Inferior parietal cortex (tissue), 1 donor: ENCODE results near the gene APOL2.
"Not testable (repeated sequence)": the region's sequence is repeated elsewhere in the genome, so short reads cannot be mapped to it uniquely, and the experiment has no call there.

Source experiments
- DNase-seq: peaks from one replicate; pipeline ENCODE4 v3.0.0-alpha.2; 2016; ENCODE audit errors: extremely low spot score

The APOL2 gene

GRCh38 chr22:36262307-36262706 is 23.0 kb upstream of the APOL2 start:
- not testable (repeated sequence) for DNase-seq

- not testable (repeated sequence) for DNase-seq
Observed at GRCh38 chr22:36261675-36262074, 22.3 kb upstream of the APOL2 start.

GRCh38 chr22:36259615-36260300 is 20.4 kb upstream of the APOL2 start:
- DNase-seq: no peak

- no peak for DNase-seq
Observed at GRCh38 chr22:36258701-36259614, 19.6 kb upstream of the APOL2 start.

- DNase-seq: no peak
Observed at GRCh38 chr22:36257948-36258670, 18.8 kb upstream of the APOL2 start.

- no peak for DNase-seq
Observed at GRCh38 chr22:36257308-36257707, 18.0 kb upstream of the APOL2 start.

- DNase-seq: no peak
Observed at GRCh38 chr22:36256478-36256877, 17.2 kb upstream of the APOL2 start.

- DNase-seq: not testable (repeated sequence)
Observed at GRCh38 chr22:36255572-36255971, 16.2 kb upstream of the APOL2 start.

GRCh38 chr22:36253523-36254490 is 14.5 kb upstream of the APOL2 start:
- no peak for DNase-seq

GRCh38 chr22:36252754-36253522 is 13.6 kb upstream of the APOL2 start, which contains the start of gene APOL1:
TSS of gene APOL1 (plus strand) at chr22:36253133. CDS start at chr22:36254956, 1,823 bp downstream.
- DNase-seq: no peak

GRCh38 chr22:36251979-36252608 is 12.8 kb upstream of the APOL2 start:
- not testable (repeated sequence) for DNase-seq

- not testable (repeated sequence) for DNase-seq
Observed at GRCh38 chr22:36250292-36250960, 11.1 kb upstream of the APOL2 start.

GRCh38 chr22:36249160-36249559 is 9.8 kb upstream of the APOL2 start:
- DNase-seq: no peak

GRCh38 chr22:36247955-36248354 is 8.6 kb upstream of the APOL2 start:
- DNase-seq: no peak

GRCh38 chr22:36246718-36247117 is 7.4 kb upstream of the APOL2 start:
- no peak for DNase-seq

GRCh38 chr22:36245805-36246356 is 6.6 kb upstream of the APOL2 start:
- no peak for DNase-seq

GRCh38 chr22:36244522-36245391 is 5.4 kb upstream of the APOL2 start:
- DNase-seq: no peak

- no peak for DNase-seq
Observed at GRCh38 chr22:36243986-36244385, 4.7 kb upstream of the APOL2 start.
